ENCODE data around the gene SLC25A19.

The SLC25A19 gene

DNA sequence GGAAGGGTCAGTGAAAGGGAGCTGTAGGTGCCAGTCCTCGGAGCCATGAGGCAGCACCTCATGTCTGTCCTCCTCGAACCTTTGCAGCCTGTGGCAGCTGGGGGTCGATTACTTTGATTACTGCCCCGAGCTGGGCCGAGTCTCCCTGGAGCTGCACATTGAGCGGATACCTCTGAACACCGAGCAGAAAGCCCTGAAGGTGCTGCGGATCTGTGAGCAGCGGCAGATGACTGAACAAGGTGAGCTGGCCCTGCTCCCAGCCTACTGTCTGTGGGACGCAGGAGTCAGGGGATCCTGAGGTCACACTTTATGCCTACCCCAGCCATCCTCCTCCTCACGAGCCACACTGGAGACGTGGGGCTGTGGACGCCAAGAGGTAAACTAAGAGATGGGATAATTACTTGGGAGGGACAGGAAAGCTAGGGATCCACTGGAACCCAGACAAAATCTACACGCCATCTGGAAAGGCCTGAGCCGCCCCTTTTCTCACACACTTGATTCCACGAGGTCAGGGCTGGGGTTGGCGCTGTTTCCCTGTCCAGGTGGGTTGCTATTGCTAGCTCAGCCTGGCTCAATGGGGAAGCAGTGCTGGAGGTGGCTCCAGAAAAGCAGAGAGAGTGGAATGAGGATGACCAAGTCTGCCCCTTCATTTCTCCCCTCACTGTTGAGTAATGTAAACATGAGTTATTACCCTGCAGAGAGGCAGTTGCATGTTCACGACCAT is 57.3 kb downstream of the SLC25A19 start:
- Histone ChIP-seq H3K36me3 (ENCODE audit: control insufficient read depth, insufficient read depth, low read length) (peaks cover 67% of the 10 kb centered on the region), H3K27me3 (ENCODE audit: control insufficient read depth, insufficient read depth, low read length, poor library complexity, severe bottlenecking) (no peaks in the 10 kb centered on the region)
- WGBS, 2 experiments = 96 to 97% methylated on average over 18 of the region's 18 CpGs

DNA sequence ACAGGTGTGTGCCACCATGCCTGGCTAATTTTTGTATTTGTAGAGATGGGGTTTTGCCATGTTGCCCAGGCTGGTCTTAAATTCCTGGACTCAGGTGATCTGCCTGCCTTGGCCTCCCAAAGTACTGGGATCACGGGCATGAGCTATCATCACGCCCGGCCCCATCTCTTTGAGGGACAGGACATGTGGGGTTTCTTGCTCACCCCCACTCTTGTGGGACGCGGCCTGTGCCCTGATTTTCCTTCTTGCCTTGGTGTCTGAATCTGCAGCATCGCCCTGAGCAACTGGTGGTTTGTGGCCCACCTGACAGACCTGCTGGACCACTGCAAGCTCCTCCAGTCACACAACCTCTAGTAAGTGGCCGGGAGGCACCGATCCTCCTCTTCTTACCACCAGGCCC is 58.2 kb downstream of the SLC25A19 start:
- 94 to 96% methylated on average over 8 of the region's 8 CpGs for WGBS, 2 experiments
- no peaks in the 10 kb centered on the region for H3K9me3 ChIP-seq (ENCODE audit: control insufficient read depth, low read length)
- H3K36me3 ChIP-seq (ENCODE audit: control insufficient read depth, insufficient read depth, low read length) = peaks cover 68% of the 10 kb centered on the region
- H3K27ac ChIP-seq (ENCODE audit: insufficient read depth, low read depth, low read length, poor library complexity, severe bottlenecking) = no peak overlapping the region
- H3K4me3 ChIP-seq (ENCODE audit: insufficient read depth, low read depth, low read length) = no peak overlapping the region
- no peaks in the 10 kb centered on the region for H3K27me3 ChIP-seq (ENCODE audit: control insufficient read depth, insufficient read depth, low read length, poor library complexity, severe bottlenecking)
- no peaks in the 10 kb centered on the region for H3K4me1 ChIP-seq (ENCODE audit: control insufficient read depth, insufficient read depth, low read length)

More for the DNA sequence above, 57.3 kb downstream of the SLC25A19 start:
- no peak overlapping the region for H3K27ac ChIP-seq (ENCODE audit: insufficient read depth, low read depth, low read length, poor library complexity, severe bottlenecking)
- no peaks in the 10 kb centered on the region for H3K4me1 ChIP-seq (ENCODE audit: control insufficient read depth, insufficient read depth, low read length)
- H3K9me3 ChIP-seq (ENCODE audit: control insufficient read depth, low read length) = no peaks in the 10 kb centered on the region
- no peak overlapping the region for H3K4me3 ChIP-seq (ENCODE audit: insufficient read depth, low read depth, low read length)

- no peaks in the 10 kb centered on the region for H3K4me1 ChIP-seq (ENCODE audit: control insufficient read depth, insufficient read depth, low read length)
- H3K36me3 ChIP-seq (ENCODE audit: control insufficient read depth, insufficient read depth, low read length) = peaks cover 57% of the 10 kb centered on the region
- no peak overlapping the region for H3K4me3 ChIP-seq (ENCODE audit: insufficient read depth, low read depth, low read length)
- 95% methylated on average over 4 of the region's 4 CpGs for WGBS, 2 experiments
- H3K27ac ChIP-seq (ENCODE audit: insufficient read depth, low read depth, low read length, poor library complexity, severe bottlenecking) = no peak overlapping the region
- H3K27me3 ChIP-seq (ENCODE audit: control insufficient read depth, insufficient read depth, low read length, poor library complexity, severe bottlenecking) = no peaks in the 10 kb centered on the region
- no peaks in the 10 kb centered on the region for H3K9me3 ChIP-seq (ENCODE audit: control insufficient read depth, low read length)
Measured at GRCh38 chr17:75228847-75229246, 60.4 kb downstream of the SLC25A19 start.

GRCh38 chr17:75228305-75228704 is 60.9 kb downstream of the SLC25A19 start:
- Histone ChIP-seq H3K4me1 (ENCODE audit: control insufficient read depth, insufficient read depth, low read length) (no peaks in the 10 kb centered on the region), H3K27ac (ENCODE audit: insufficient read depth, low read depth, low read length, poor library complexity, severe bottlenecking) (no peak overlapping the region), H3K27me3 (ENCODE audit: control insufficient read depth, insufficient read depth, low read length, poor library complexity, severe bottlenecking) (no peaks in the 10 kb centered on the region), H3K4me3 (ENCODE audit: insufficient read depth, low read depth, low read length) (no peak overlapping the region), H3K9me3 (ENCODE audit: control insufficient read depth, low read length) (no peaks in the 10 kb centered on the region), H3K36me3 (ENCODE audit: control insufficient read depth, insufficient read depth, low read length) (peaks cover 57% of the 10 kb centered on the region)
- WGBS, 2 experiments = 97 to 98% methylated on average over 2 of the region's 2 CpGs

DNA sequence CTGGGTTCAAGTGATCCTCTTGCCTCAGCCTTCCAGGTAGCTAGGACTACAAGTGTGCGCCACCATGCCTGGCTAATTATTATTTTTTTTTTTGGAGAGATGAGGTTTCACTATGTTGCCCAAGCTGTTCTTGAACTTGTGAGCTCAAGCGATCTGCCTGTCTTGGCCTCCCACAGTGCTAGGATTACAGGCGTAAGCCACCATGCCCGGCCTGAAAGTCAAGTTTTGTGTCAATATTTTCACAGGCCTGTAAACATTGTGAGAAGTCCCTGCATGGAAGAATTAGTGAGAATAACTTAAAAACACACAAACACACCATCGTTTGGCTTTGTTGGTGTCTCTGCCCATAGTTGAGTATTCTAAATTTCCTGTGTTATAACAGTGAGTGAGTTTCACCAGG is 61.5 kb downstream of the SLC25A19 start:
- WGBS, 2 experiments = 95 to 96% methylated on average over 4 to 5 of the region's 5 CpGs
- Histone ChIP-seq H3K4me3 (ENCODE audit: insufficient read depth, low read depth, low read length) (no peak overlapping the region), H3K36me3 (ENCODE audit: control insufficient read depth, insufficient read depth, low read length) (peaks cover 53% of the 10 kb centered on the region), H3K27me3 (ENCODE audit: control insufficient read depth, insufficient read depth, low read length, poor library complexity, severe bottlenecking) (no peaks in the 10 kb centered on the region), H3K9me3 (ENCODE audit: control insufficient read depth, low read length) (no peaks in the 10 kb centered on the region), H3K27ac (ENCODE audit: insufficient read depth, low read depth, low read length, poor library complexity, severe bottlenecking) (no peak overlapping the region), H3K4me1 (ENCODE audit: control insufficient read depth, insufficient read depth, low read length) (no peaks in the 10 kb centered on the region)

DNA sequence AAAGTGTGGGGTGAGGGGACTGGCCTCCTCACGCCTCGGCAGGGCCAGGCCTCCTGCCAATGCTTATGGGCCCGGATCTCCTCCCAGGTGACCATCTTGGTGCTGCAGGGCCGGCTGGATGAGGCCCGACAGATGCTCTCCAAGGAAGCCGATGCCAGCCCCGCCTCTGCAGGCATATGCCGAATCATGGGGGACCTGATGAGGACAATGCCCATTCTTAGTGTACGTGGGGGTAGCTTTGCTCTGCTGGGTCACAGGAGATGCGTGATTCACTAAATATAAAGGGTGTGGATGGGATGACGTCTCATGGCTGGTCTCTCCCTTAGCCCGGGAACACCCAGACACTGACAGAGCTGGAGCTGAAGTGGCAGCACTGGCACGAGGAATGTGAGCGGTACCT is 64.2 kb downstream of the SLC25A19 start:
- peaks cover 44% of the 10 kb centered on the region for H3K36me3 ChIP-seq (ENCODE audit: control insufficient read depth, insufficient read depth, low read length)
- WGBS, 2 experiments = 87% methylated on average over 14 of the region's 14 CpGs

More for the DNA sequence above, 64.2 kb downstream of the SLC25A19 start:
- H3K27ac ChIP-seq (ENCODE audit: insufficient read depth, low read depth, low read length, poor library complexity, severe bottlenecking) = no peak overlapping the region
- no peaks in the 10 kb centered on the region for H3K9me3 ChIP-seq (ENCODE audit: control insufficient read depth, low read length)
- H3K4me3 ChIP-seq (ENCODE audit: insufficient read depth, low read depth, low read length) = no peak overlapping the region
- H3K4me1 ChIP-seq (ENCODE audit: control insufficient read depth, insufficient read depth, low read length) = no peaks in the 10 kb centered on the region
- H3K27me3 ChIP-seq (ENCODE audit: control insufficient read depth, insufficient read depth, low read length, poor library complexity, severe bottlenecking) = no peaks in the 10 kb centered on the region

Measured in ectodermal cell (in vitro differentiated cells).